HCT116 (cell line): ENCODE measurements around the gene PCYT1B. TPM values are rescaled to one million over a fixed set of nuclear protein-coding genes. Genes with fewer than 3 reads are reported as not detected.

Experiments used
- ATAC-seq: fragments of 200-7000 bp; cut with Tn5 transposase; 2 replicates; pipeline ENCODE4 v1.9.1; 2020; ENCODE audit warnings: mild to moderate bottlenecking, moderate library complexity
- BruUV-seq: library from RNA; stranded (reverse); fragments of 400-500 nt; replicated peaks from 2 replicates; lab custom pipeline; 2021; lab: Mats Ljungman, UMichigan
- CTCF ChIA-PET: fragments of 300-600 bp; sonication (Branson Sonifier 250); formaldehyde crosslinking; loops from one replicate; lab custom pipeline; 2021; ENCODE audit warnings: antibody characterized with exemption; lab: Charles Lee
- POLR2A ChIA-PET: fragments of 300-600, 350-600 bp; sonication (Branson Sonifier 250); formaldehyde crosslinking; loops from one replicate; lab custom pipeline; 2021; ENCODE audit warnings: antibody characterized with exemption; lab: Charles Lee
- RAD21 ChIA-PET, 2 experiments: fragments of 300-600 bp; sonication (Branson Sonifier 250); formaldehyde crosslinking; loops; one replicate each; lab custom pipeline; 2023; ENCODE audit warnings: low total read pairs in 2 of 2; ENCODE audit not compliant: uncharacterized antibody in 2 of 2, unreplicated experiment in 2 of 2, low non-redundant PET in 1 of 2; lab: Charles Lee
- DNase-seq: peaks from one replicate; pipeline ENCODE4 v3.0.0-alpha.2; 2010; ENCODE audit warnings: low read depth, low spot score
- H2AFZ ChIP-seq: fragments of 200-600 bp; shearing (Covaris generic), sonication (generic); 2 replicates; pipeline ENCODE4 v1.6.1; 2017; ENCODE audit warnings: low read depth, mixed run types, mixed read lengths, antibody characterized with exemption, low read length; ENCODE audit not compliant: poor library complexity, severe bottlenecking
- H3K27ac ChIP-seq: 2 replicates; pipeline ENCODE4 v1.5.1; 2012; ENCODE audit warnings: low read depth, low read length
- H3K27me3 ChIP-seq: fragments of 200-600 bp; sonication (generic); 2 replicates; pipeline ENCODE4 v1.6.1; 2016; ENCODE audit warnings: mixed run types, low read length, mixed read lengths; ENCODE audit not compliant: insufficient read depth
- H3K36me3 ChIP-seq, 2 experiments: fragments of 200-500 bp in 1 of 2; fragments of 200-600 bp in 1 of 2; sonication (Bioruptor generic) in 1 of 2; sonication (generic) in 1 of 2; 2 replicates each; pipeline versions ENCODE4 v1.5.1 to v1.6.1; 2014 to 2016; ENCODE audit warnings: low read length in 2 of 2, inconsistent platforms in 1 of 2, mixed read lengths in 1 of 2, mixed run types in 1 of 2; ENCODE audit not compliant: insufficient read depth in 2 of 2, control insufficient read depth in 1 of 2
- H3K4me1 ChIP-seq, 2 experiments: fragments of 200-600 bp in 1 of 2; sonication (generic) in 1 of 2; 2 replicates each; pipeline versions ENCODE4 v1.5.1 to v1.6.1; 2012 to 2017; ENCODE audit warnings: low read length in 2 of 2, inconsistent platforms in 1 of 2, mild to moderate bottlenecking in 1 of 2, mixed read lengths in 1 of 2, mixed run types in 1 of 2, moderate library complexity in 1 of 2; ENCODE audit not compliant: insufficient read depth in 2 of 2, control insufficient read depth in 1 of 2
- H3K4me2 ChIP-seq: fragments of 200-600 bp; sonication (generic); 2 replicates; pipeline ENCODE4 v1.6.1; 2017; ENCODE audit warnings: mixed run types, low read length, mixed read lengths
- H3K4me3 ChIP-seq, 2 experiments: fragments of 200-600 bp in 1 of 2; sonication (generic) in 1 of 2; replicated peaks in 1 of 2; 2 replicates each; pipeline ENCODE4 v1.5.1; 2011 to 2016; ENCODE audit warnings: low read length in 2 of 2, control low read depth in 1 of 2, low read depth in 1 of 2, mild to moderate bottlenecking in 1 of 2, mixed read lengths in 1 of 2, mixed run types in 1 of 2
- H3K79me2 ChIP-seq: fragments of 200-600 bp; sonication (generic); 2 replicates; pipeline ENCODE4 v1.6.1; 2017; ENCODE audit warnings: mild to moderate bottlenecking, mixed run types, low read length, moderate library complexity, mixed read lengths; ENCODE audit not compliant: insufficient read depth
- H3K9ac ChIP-seq: fragments of 200-600 bp; sonication (generic); 2 replicates; pipeline ENCODE4 v1.6.1; 2016; ENCODE audit warnings: low read length, mixed read lengths
- H3K9me2 ChIP-seq: fragments of 200-600 bp; sonication (generic), shearing (Covaris generic); 2 replicates; pipeline ENCODE4 v1.6.1; 2017; ENCODE audit warnings: mixed run types, mild to moderate bottlenecking, moderate library complexity; ENCODE audit not compliant: insufficient read depth
- H3K9me3 ChIP-seq, 2 experiments: fragments of 200-500 bp in 1 of 2; fragments of 200-600 bp in 1 of 2; sonication (Bioruptor generic) in 1 of 2; sonication (generic) in 1 of 2; 2 replicates each; pipeline ENCODE4 v1.6.1; 2014 to 2017; ENCODE audit warnings: low read length in 2 of 2, mixed read lengths in 2 of 2, inconsistent platforms in 1 of 2, low read depth in 1 of 2, mild to moderate bottlenecking in 1 of 2, mixed run types in 1 of 2, moderate library complexity in 1 of 2; ENCODE audit not compliant: control insufficient read depth in 1 of 2, insufficient read depth in 1 of 2
- H4K20me1 ChIP-seq: fragments of 200-600 bp; sonication (generic), shearing (Covaris generic); 2 replicates; pipeline ENCODE4 v1.6.1; 2017; ENCODE audit warnings: mixed run types, mild to moderate bottlenecking, moderate library complexity; ENCODE audit not compliant: insufficient read depth
- CBX3 ChIP-seq: IDR thresholded peaks from 2 replicates; pipeline ENCODE4 v1.6.1; 2012; ENCODE audit warnings: low read depth
- CEBPB ChIP-seq: IDR thresholded peaks from 2 replicates; pipeline ENCODE4 v1.6.1; 2012; ENCODE audit warnings: low read depth
- EGR1 ChIP-seq: IDR thresholded peaks from 2 replicates; pipeline ENCODE4 v1.6.1; 2012; ENCODE audit warnings: low read depth
- EZH2 ChIP-seq: fragments of 200-600 bp; sonication (generic); IDR thresholded peaks from 2 replicates; pipeline ENCODE4 v1.6.1; 2017; ENCODE audit warnings: antibody characterized with exemption, mixed run types
- EZH2phosphoT487 ChIP-seq: fragments of 200-600 bp; IDR thresholded peaks from 2 replicates; pipeline ENCODE4 v1.6.1; 2018; ENCODE audit warnings: antibody characterized with exemption, borderline replicate concordance
- FOSL1 ChIP-seq: IDR thresholded peaks from 2 replicates; pipeline ENCODE4 v1.6.1; 2012; ENCODE audit warnings: low read depth
- JUND ChIP-seq: IDR thresholded peaks from 2 replicates; pipeline ENCODE4 v1.6.1; 2012
- POLR2AphosphoS5 ChIP-seq: IDR thresholded peaks from 2 replicates; pipeline ENCODE4 v1.6.1; 2011; ENCODE audit warnings: mild to moderate bottlenecking, low read depth, low read length, moderate library complexity
- RAD21 ChIP-seq: IDR thresholded peaks from 2 replicates; pipeline ENCODE4 v1.6.1; 2012; ENCODE audit warnings: low read depth, mild to moderate bottlenecking
- SP1 ChIP-seq: IDR thresholded peaks from 2 replicates; pipeline ENCODE4 v1.6.1; 2012; ENCODE audit warnings: low read depth
- SRF ChIP-seq: IDR thresholded peaks from 2 replicates; pipeline ENCODE4 v1.6.1; 2012; ENCODE audit warnings: low read depth
- ZBTB33 ChIP-seq: IDR thresholded peaks from 2 replicates; pipeline ENCODE4 v1.6.1; 2011; ENCODE audit warnings: mild to moderate bottlenecking, low read length, moderate library complexity; ENCODE audit not compliant: insufficient replicate concordance; ENCODE audit errors: extremely low read depth
- ZNF274 ChIP-seq: fragments of 200-500 bp; sonication (Bioruptor generic); IDR thresholded peaks from 2 replicates; pipeline ENCODE4 v1.6.1; 2014; ENCODE audit warnings: mild to moderate bottlenecking, low read depth, low read length, inconsistent platforms
- intact Hi-C: fragments of 100-400 bp; cut with micrococcal nuclease; formaldehyde crosslinking; loops from 2 replicates; pipeline ENCODE4 v1.10.0; 2022
- total RNA-seq: library from RNA; stranded (reverse); gene quantifications from one replicate; pipeline ENCODE4 v1.2.1, GENCODE V29; 2021; ENCODE audit not compliant: unreplicated experiment
- TF ChIP-seq, protein P1 (sequence below): IDR thresholded peaks from 2 replicates; pipeline ENCODE4 v1.6.1; 2012
- TF ChIP-seq, protein P2 (sequence below): IDR thresholded peaks from 2 replicates; pipeline ENCODE4 v1.6.1; 2012

Gene PCYT1B
- total RNA-seq, 1 experiment from 2014 or later, result not detected

DNA sequence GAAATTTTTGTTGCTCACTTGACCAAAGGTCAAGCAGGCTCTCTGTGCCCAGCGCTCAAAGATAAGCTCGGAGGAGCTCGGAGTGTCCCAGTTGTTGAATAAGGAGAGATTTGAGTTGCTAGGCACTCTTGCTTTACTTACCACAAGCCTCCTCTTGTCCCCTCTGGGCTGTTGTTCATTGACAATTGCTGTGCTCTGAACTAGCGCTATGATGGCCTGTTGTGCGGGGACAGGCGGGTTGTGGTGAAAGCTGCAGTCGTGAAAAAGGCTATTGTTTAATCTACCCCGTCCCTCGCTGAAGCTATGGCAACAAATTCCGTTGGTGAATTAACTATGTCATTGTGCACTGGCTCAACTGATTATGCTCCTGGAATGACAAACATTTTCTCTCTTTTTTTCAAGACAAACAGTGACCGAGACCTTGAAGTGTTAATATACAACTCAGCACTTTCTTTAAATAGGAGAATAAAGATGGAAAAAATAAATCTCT is 25.6 kb upstream of the PCYT1B start:
- no TSS peak for BruUV-seq
- no peaks in the 10 kb centered on the region for H3K4me1 ChIP-seq
- intact Hi-C loops, result no loop called here
- no peaks in the 10 kb centered on the region for H3K27me3 ChIP-seq
- H3K9ac ChIP-seq, result no peak overlapping the region
- no peak overlapping the region for H3K4me3 ChIP-seq
- CTCF ChIA-PET, result no interaction called here
- no peaks in the 10 kb centered on the region for H3K9me2 ChIP-seq
- DNase-seq (no peak), ATAC-seq (no peak)
- no peak overlapping the region for H2AFZ ChIP-seq
- RAD21 ChIA-PET, result no interaction called here
- no peak overlapping the region for H3K27ac ChIP-seq
- no peaks in the 10 kb centered on the region for H4K20me1 ChIP-seq
- no peak overlapping the region for H3K4me2 ChIP-seq
- no peaks in the 10 kb centered on the region for H3K79me2 ChIP-seq
- TF ChIP-seq ZBTB33, result no peak
- TF ChIP-seq POLR2AphosphoS5, result no peak
- no peak for TF ChIP-seq SRF
- no peak for TF ChIP-seq EZH2phosphoT487
- TF ChIP-seq EGR1, result no peak
- no peaks in the 10 kb centered on the region for H3K9me3 ChIP-seq
- POLR2A ChIA-PET, result no interaction called here
- no peaks in the 10 kb centered on the region for H3K36me3 ChIP-seq

GRCh38 chrX:24668111-24668510 is 21.0 kb upstream of the PCYT1B start:
- CTCF ChIA-PET, result no interaction called here
- Histone ChIP-seq H3K36me3 (no peaks in the 10 kb centered on the region), H3K9ac (no peak overlapping the region), H4K20me1 (no peaks in the 10 kb centered on the region), H3K4me2 (no peak overlapping the region), H3K9me2 (no peaks in the 10 kb centered on the region), H3K9me3 (no peaks in the 10 kb centered on the region), H3K4me1 (no peaks in the 10 kb centered on the region), H3K4me3 (no peak overlapping the region), H3K27me3 (no peaks in the 10 kb centered on the region), H3K27ac (no peak overlapping the region), H2AFZ (no peak overlapping the region), H3K79me2 (no peaks in the 10 kb centered on the region)
- no peak for DNase-seq
- ATAC-seq, result no peak
- no peak for TF ChIP-seq EZH2
- TF ChIP-seq SP1, result no peak
- TF ChIP-seq ZBTB33, result no peak
- TF ChIP-seq ZNF274, result no peak
- TF ChIP-seq CBX3, result no peak
- no peak for TF ChIP-seq JUND
- TF ChIP-seq SRF, result no peak
- no peak for TF ChIP-seq EZH2phosphoT487
- TF ChIP-seq CEBPB, result no peak
- TF ChIP-seq FOSL1, result no peak
- TF ChIP-seq RAD21, result no peak
- TF ChIP-seq, protein P1, sequence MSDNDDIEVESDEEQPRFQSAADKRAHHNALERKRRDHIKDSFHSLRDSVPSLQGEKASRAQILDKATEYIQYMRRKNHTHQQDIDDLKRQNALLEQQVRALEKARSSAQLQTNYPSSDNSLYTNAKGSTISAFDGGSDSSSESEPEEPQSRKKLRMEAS, result no peak
- TF ChIP-seq, protein P2, sequence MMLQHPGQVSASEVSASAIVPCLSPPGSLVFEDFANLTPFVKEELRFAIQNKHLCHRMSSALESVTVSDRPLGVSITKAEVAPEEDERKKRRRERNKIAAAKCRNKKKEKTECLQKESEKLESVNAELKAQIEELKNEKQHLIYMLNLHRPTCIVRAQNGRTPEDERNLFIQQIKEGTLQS, result no peak
- intact Hi-C loops, result no loop called here
- RAD21 ChIA-PET, result no interaction called here
- POLR2A ChIA-PET, result no interaction called here
- no TSS peak for BruUV-seq
